ENCODE measurements around the gene TENT4B.

GRCh38 chr16:50279504-50279865 lies 126.4 kb downstream of the TENT4B start:
- TF ChIP-seq CTCF (IDR thresholded peaks at IDR 0.05) (no peak), POLR2A (IDR thresholded peaks at IDR 0.05) (no peak)
